Osteocyte (in vitro differentiated cells): ENCODE measurements around the gene TMEM94. TPM values are rescaled to one million over a fixed set of nuclear protein-coding genes. Genes with fewer than 3 reads are reported as not detected.

Source experiments
- DNase-seq: peaks from one replicate; pipeline ENCODE4 v3.0.0; 2021; ENCODE audit warnings: mixed read lengths; ENCODE audit not compliant: unreplicated experiment; ENCODE audit errors: extremely low spot score
- H3K27ac Mint-ChIP-seq: one replicate; pipeline ENCODE4 v1.8.0; 2021; ENCODE audit warnings: mild to moderate bottlenecking, mixed read lengths; ENCODE audit not compliant: unreplicated experiment
- H3K27me3 Mint-ChIP-seq: one replicate; pipeline ENCODE4 v1.8.0; 2021; ENCODE audit warnings: mixed read lengths; ENCODE audit not compliant: unreplicated experiment
- H3K36me3 Mint-ChIP-seq: one replicate; pipeline ENCODE4 v1.8.0; 2021; ENCODE audit warnings: mixed read lengths; ENCODE audit not compliant: unreplicated experiment
- H3K4me1 Mint-ChIP-seq: one replicate; pipeline ENCODE4 v1.8.0; 2021; ENCODE audit warnings: mixed read lengths; ENCODE audit not compliant: unreplicated experiment
- H3K4me3 Mint-ChIP-seq: one replicate; pipeline ENCODE4 v1.8.0; 2021; ENCODE audit warnings: mild to moderate bottlenecking, moderate library complexity, mixed read lengths; ENCODE audit not compliant: unreplicated experiment
- H3K9me3 Mint-ChIP-seq: one replicate; pipeline ENCODE4 v1.8.0; 2021; ENCODE audit warnings: mixed read lengths; ENCODE audit not compliant: unreplicated experiment
- CTCF ChIP-seq: fragments of 200-600 bp; sonication (generic); IDR thresholded peaks from 2 replicates; pipeline ENCODE4 v1.5.0; 2021; ENCODE audit warnings: antibody characterized with exemption, mild to moderate bottlenecking, moderate library complexity
- total RNA-seq: library from RNA; stranded (reverse); gene quantifications from 2 replicates; pipeline ENCODE4 v1.2.1, GENCODE V29; 2021

TMEM94 gene
- total RNA-seq, 1 donor from 2014 or later = 78.4 TPM

GRCh38 chr17:75535119-75535537 is 78.7 kb downstream of the TMEM94 start:
- Mint-ChIP-seq H3K4me1 (no peaks in the 10 kb centered on the region), H3K4me3 (no peak overlapping the region), H3K27me3 (peaks cover 2% of the 10 kb centered on the region), H3K36me3 (no peaks in the 10 kb centered on the region), H3K9me3 (no peaks in the 10 kb centered on the region), H3K27ac (no peak overlapping the region)
- no peak for TF ChIP-seq CTCF
- no peak for DNase-seq

GRCh38 chr17:75535871-75536270 is 79.4 kb downstream of the TMEM94 start:
- Mint-ChIP-seq H3K4me1 (no peaks in the 10 kb centered on the region), H3K36me3 (no peaks in the 10 kb centered on the region), H3K27ac (no peak overlapping the region), H3K9me3 (no peaks in the 10 kb centered on the region), H3K27me3 (peaks cover 2% of the 10 kb centered on the region), H3K4me3 (no peak overlapping the region)
- DNase-seq = no peak
- TF ChIP-seq CTCF = no peak

GRCh38 chr17:75536366-75536765 is 79.9 kb downstream of the TMEM94 start:
- Mint-ChIP-seq H3K27me3 (peaks cover 2% of the 10 kb centered on the region), H3K36me3 (no peaks in the 10 kb centered on the region), H3K4me1 (no peaks in the 10 kb centered on the region), H3K27ac (no peak overlapping the region), H3K9me3 (no peaks in the 10 kb centered on the region), H3K4me3 (no peak overlapping the region)
- no peak for TF ChIP-seq CTCF
- DNase-seq = no peak

- Mint-ChIP-seq H3K27me3 (peaks cover 7% of the 10 kb centered on the region), H3K27ac (no peak overlapping the region), H3K4me1 (no peaks in the 10 kb centered on the region), H3K4me3 (no peak overlapping the region), H3K36me3 (no peaks in the 10 kb centered on the region), H3K9me3 (no peaks in the 10 kb centered on the region)
- DNase-seq = no peak
- TF ChIP-seq CTCF = no peak
Observed at GRCh38 chr17:75539967-75540729, 83.7 kb downstream of the TMEM94 start.

- Mint-ChIP-seq H3K27ac (no peak overlapping the region), H3K4me1 (no peaks in the 10 kb centered on the region), H3K4me3 (no peak overlapping the region), H3K36me3 (no peaks in the 10 kb centered on the region), H3K9me3 (no peaks in the 10 kb centered on the region), H3K27me3 (peaks cover 7% of the 10 kb centered on the region)
- no peak for DNase-seq
- TF ChIP-seq CTCF = no peak
Observed at GRCh38 chr17:75540923-75541503, 84.6 kb downstream of the TMEM94 start.
